Measurements from ENCODE around the gene ZNF878.
A peak's percentile ranks its signal among the peaks of the same experiment; 100 is the strongest.
"Not testable (repeated sequence)": the region's sequence is repeated elsewhere in the genome, so short reads cannot be mapped to it uniquely, and the experiment has no call there.

ZNF878 gene

GRCh38 chr19:12052497-12053169 is at the start of gene ZNF878:
Gene ZNF878, minus strand, starts transcription at chr19:12052961. Its CDS starts 160 bp downstream, at chr19:12052801.
- no peak for DNase-seq (ENCODE audit: low read depth)

GRCh38 chr19:12098040-12098439 is 45.3 kb upstream of the ZNF878 start:
- no peak for DNase-seq (ENCODE audit: low read depth)

GRCh38 chr19:12095111-12095790 is 42.5 kb upstream of the ZNF878 start:
- no peak for DNase-seq (ENCODE audit: low read depth)

GRCh38 chr19:12093777-12094176 is 41.0 kb upstream of the ZNF878 start:
- DNase-seq (ENCODE audit: low read depth), result no peak

GRCh38 chr19:12092956-12093355 is 40.2 kb upstream of the ZNF878 start:
- no peak for DNase-seq (ENCODE audit: low read depth)

- DNase-seq (ENCODE audit: low read depth), result no peak
Observed at GRCh38 chr19:12092065-12092867, 39.5 kb upstream of the ZNF878 start.

- DNase-seq (ENCODE audit: low read depth), result no peak
Observed at GRCh38 chr19:12090807-12091206, 38.0 kb upstream of the ZNF878 start.

- DNase-seq (ENCODE audit: low read depth), result no peak
Observed at GRCh38 chr19:12085074-12085818, 32.5 kb upstream of the ZNF878 start.

- DNase-seq (ENCODE audit: low read depth), result not testable (repeated sequence)
Observed at GRCh38 chr19:12083336-12083735, 30.6 kb upstream of the ZNF878 start.

- no peak for DNase-seq (ENCODE audit: low read depth)
Observed at GRCh38 chr19:12077375-12077774, 24.6 kb upstream of the ZNF878 start.

GRCh38 chr19:12076331-12076730 is 23.6 kb upstream of the ZNF878 start:
- DNase-seq (ENCODE audit: low read depth), result not testable (repeated sequence)

GRCh38 chr19:12075538-12076139 is 22.9 kb upstream of the ZNF878 start:
- DNase-seq (ENCODE audit: low read depth), result no peak

GRCh38 chr19:12064590-12065538 is 12.1 kb upstream of the ZNF878 start, which contains the start of gene ZNF844:
Gene ZNF844, plus strand, starts transcription at chr19:12064731. Its CDS starts 143 bp downstream, at chr19:12064874.
- DNase-seq (ENCODE audit: low read depth), result peak; percentile 49

GRCh38 chr19:12055784-12056183 is 3.0 kb upstream of the ZNF878 start:
- no peak for DNase-seq (ENCODE audit: low read depth)

- DNase-seq (ENCODE audit: low read depth), result no peak
Observed at GRCh38 chr19:12052091-12052496, 667 bp downstream of the ZNF878 start.

- no peak for DNase-seq (ENCODE audit: low read depth)
Observed at GRCh38 chr19:12047868-12048267, 4.9 kb downstream of the ZNF878 start.

GRCh38 chr19:12043752-12044422 is 8.9 kb downstream of the ZNF878 start:
- DNase-seq (ENCODE audit: low read depth), result no peak

- DNase-seq (ENCODE audit: low read depth), result no peak
Observed at GRCh38 chr19:12042893-12043292, 9.9 kb downstream of the ZNF878 start.

GRCh38 chr19:12035220-12036172 is 17.3 kb downstream of the ZNF878 start, which contains the start of gene ZNF433:
Gene ZNF433, minus strand, starts transcription at chr19:12035679. Its CDS starts 140 bp downstream, at chr19:12035539.
- DNase-seq (ENCODE audit: low read depth), result peak; percentile 42
